ENCODE measurements around the gene DLX1.

GRCh38 chr2:172090044-172090961 lies 5.0 kb downstream of the DLX1 start:
- TF ChIP-seq ZNF148 (tag by site-specific recombination; IDR thresholded peaks at IDR 0.05; ENCODE audit: borderline replicate concordance) (no peak), ZSCAN30 (tag by site-specific recombination; IDR thresholded peaks at IDR 0.05) (no peak), ZNF48 (tag by site-specific recombination; IDR thresholded peaks at IDR 0.05) (no peak), CTCF (tag by site-specific recombination; IDR thresholded peaks at IDR 0.05) (no peak), TRIM28 (IDR thresholded peaks at IDR 0.05; ENCODE audit: borderline replicate concordance, low read length) (no peak), REST (tag by site-specific recombination; IDR thresholded peaks at IDR 0.05) (no peak), TCF7L2 (IDR thresholded peaks at IDR 0.05; ENCODE audit: borderline replicate concordance, low read depth, low read length) (no peak), ZNF274 (IDR thresholded peaks at IDR 0.05; ENCODE audit: low read length) (no peak), ZNF274 (tag by site-specific recombination; IDR thresholded peaks at IDR 0.05; ENCODE audit: borderline replicate concordance) (no peak)
